GM13977 (cell line): ENCODE results near the gene METAP1.

Experiments used
- DNase-seq: peaks from one replicate; pipeline ENCODE4 v3.0.0; 2012; ENCODE audit warnings: low spot score
- in situ Hi-C: fragments of 300-500 bp; cut with MboI; formaldehyde crosslinking; loops from one replicate; pipeline ENCODE4 v1.12.0; 2022; ENCODE audit warnings: low sequenced_read_pairs, low pct_unique_long_range_greater_than_20kb, mixed read lengths, inconsistent platforms; ENCODE audit not compliant: unreplicated experiment
- TF ChIP-seq, protein P1 (sequence below): IDR thresholded peaks from 2 replicates; pipeline ENCODE4 v1.5.1; 2012; ENCODE audit warnings: mild to moderate bottlenecking, control low read depth; ENCODE audit not compliant: insufficient read depth; ENCODE audit errors: extremely low read depth, missing control alignments

Gene METAP1

DNA sequence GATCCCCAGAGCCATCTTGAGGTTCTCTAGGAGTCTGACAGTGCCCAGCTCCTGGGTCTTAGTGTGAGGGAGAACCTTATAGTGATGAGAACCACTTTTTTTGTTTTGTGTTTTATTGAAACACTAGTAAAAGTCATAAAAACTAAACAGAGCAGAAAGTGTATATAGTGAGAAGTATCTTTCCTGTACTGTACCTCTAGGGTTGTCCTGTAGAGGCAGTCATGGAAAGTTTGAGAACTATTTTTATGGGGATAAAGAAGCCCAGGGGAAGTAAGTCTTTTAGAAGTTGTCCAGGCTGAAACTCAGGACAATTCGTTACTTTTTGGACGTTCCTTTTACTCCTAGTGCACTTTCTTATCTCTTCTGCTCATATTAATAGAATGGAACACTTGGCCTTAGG, 52.2 kb downstream of the METAP1 start:
- in situ Hi-C loops: no loop called here
- TF ChIP-seq, protein P1, sequence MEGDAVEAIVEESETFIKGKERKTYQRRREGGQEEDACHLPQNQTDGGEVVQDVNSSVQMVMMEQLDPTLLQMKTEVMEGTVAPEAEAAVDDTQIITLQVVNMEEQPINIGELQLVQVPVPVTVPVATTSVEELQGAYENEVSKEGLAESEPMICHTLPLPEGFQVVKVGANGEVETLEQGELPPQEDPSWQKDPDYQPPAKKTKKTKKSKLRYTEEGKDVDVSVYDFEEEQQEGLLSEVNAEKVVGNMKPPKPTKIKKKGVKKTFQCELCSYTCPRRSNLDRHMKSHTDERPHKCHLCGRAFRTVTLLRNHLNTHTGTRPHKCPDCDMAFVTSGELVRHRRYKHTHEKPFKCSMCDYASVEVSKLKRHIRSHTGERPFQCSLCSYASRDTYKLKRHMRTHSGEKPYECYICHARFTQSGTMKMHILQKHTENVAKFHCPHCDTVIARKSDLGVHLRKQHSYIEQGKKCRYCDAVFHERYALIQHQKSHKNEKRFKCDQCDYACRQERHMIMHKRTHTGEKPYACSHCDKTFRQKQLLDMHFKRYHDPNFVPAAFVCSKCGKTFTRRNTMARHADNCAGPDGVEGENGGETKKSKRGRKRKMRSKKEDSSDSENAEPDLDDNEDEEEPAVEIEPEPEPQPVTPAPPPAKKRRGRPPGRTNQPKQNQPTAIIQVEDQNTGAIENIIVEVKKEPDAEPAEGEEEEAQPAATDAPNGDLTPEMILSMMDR: no peak
- no peak for DNase-seq

GRCh38 chr4:99052902-99053301, 57.4 kb downstream of the METAP1 start:
- TF ChIP-seq, protein P1: no peak
- in situ Hi-C loops: no loop called here
- no peak for DNase-seq

- TF ChIP-seq, protein P1: no peak
- in situ Hi-C loops: no loop called here
- no peak for DNase-seq
Measured at GRCh38 chr4:99054428-99054994, 59.0 kb downstream of the METAP1 start.

DNA sequence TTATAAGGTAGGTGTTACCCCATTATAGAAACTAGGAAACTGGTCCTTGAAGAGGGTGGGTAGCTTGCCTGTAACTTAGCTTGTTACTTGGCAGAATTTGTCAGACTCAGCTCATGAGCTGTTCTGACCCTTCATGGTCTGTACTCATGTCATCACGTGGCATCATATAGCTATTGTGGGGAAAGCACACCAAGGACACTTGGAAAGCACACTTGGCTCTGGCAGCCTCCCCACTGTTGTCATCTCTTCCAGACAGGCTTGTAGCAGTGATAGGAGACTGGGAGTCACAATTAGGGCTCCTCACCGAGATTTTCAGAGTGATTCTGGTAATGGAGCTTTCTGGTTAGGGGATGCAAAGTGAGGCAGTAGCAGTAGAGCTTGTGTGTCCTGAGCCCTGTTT, 62.7 kb downstream of the METAP1 start:
- TF ChIP-seq, protein P1: no peak
- no peak for DNase-seq
- in situ Hi-C loops: no loop called here

- TF ChIP-seq, protein P1: no peak
- DNase-seq: no peak
- in situ Hi-C loops: no loop called here
Measured at GRCh38 chr4:99059550-99059949, 64.0 kb downstream of the METAP1 start.

GRCh38 chr4:99061048-99061700, 65.7 kb downstream of the METAP1 start:
- DNase-seq: no peak
- in situ Hi-C loops: no loop called here
- TF ChIP-seq, protein P1: no peak
